ENCODE measurements around the gene ELF4. TPM values are rescaled to one million over a fixed set of nuclear protein-coding genes. Genes with fewer than 3 reads are reported as not detected.

Gene ELF4
- total RNA-seq, 1 donor from 2014 or later = 9.0 TPM

Other genes starting within 250 kb of the ELF4 start
- gene UTP14A, start 204.3 kb downstream of the ELF4 start, total RNA-seq = 14.0 and 14.7 TPM in 2 replicates
- 1.1 and 1.4 TPM in 2 replicates for gene BCORL1, start 127.9 kb downstream of the ELF4 start, total RNA-seq
- 23.8 and 26.6 TPM in 2 replicates for gene AIFM1, start 55.3 kb upstream of the ELF4 start, total RNA-seq
- 0.13 and 0.26 TPM in 2 replicates for gene RAB33A, start 61.5 kb upstream of the ELF4 start, total RNA-seq
- gene ZNF280C, start 158.4 kb upstream of the ELF4 start, total RNA-seq = 0.79 and 0.90 TPM in 2 replicates
- gene SLC25A14, start 229.4 kb upstream of the ELF4 start, total RNA-seq = 7.4 and 7.7 TPM in 2 replicates